ENCODE measurements around the gene DNASE1L3.
A peak's percentile ranks its signal among the peaks of the same experiment; 100 is the strongest.

DNASE1L3 gene

GRCh38 chr3:58169371-58169770, 41.4 kb downstream of the DNASE1L3 start:
- H3K27ac ChIP-seq (ENCODE audit: low read depth, low read length, severe bottlenecking) = no peak overlapping the region
- no peak overlapping the region for H3K4me3 ChIP-seq (ENCODE audit: extremely low read depth, insufficient read depth, low read length, poor library complexity, severe bottlenecking)

GRCh38 chr3:58168498-58168897, 42.3 kb downstream of the DNASE1L3 start:
- H3K9me3 ChIP-seq (ENCODE audit: control insufficient read depth, low read length) = no peaks in the 10 kb centered on the region
- H3K27ac ChIP-seq (ENCODE audit: low read depth, low read length, severe bottlenecking) = no peak overlapping the region
- H3K36me3 ChIP-seq (ENCODE audit: control insufficient read depth, insufficient read depth, low read length) = peaks cover 87% of the 10 kb centered on the region
- peaks cover 32% of the 10 kb centered on the region for H3K4me1 ChIP-seq (ENCODE audit: control insufficient read depth, insufficient read depth, low read length, poor library complexity, severe bottlenecking)
- no peak overlapping the region for H3K4me3 ChIP-seq (ENCODE audit: extremely low read depth, insufficient read depth, low read length, poor library complexity, severe bottlenecking)
- 95 to 100% methylated on average over 6 to 7 of the region's 7 CpGs for WGBS, 2 experiments (ENCODE audit: insufficient coverage in 2 of 2)

More at GRCh38 chr3:58169371-58169770, 41.4 kb downstream of the DNASE1L3 start:
- Histone ChIP-seq H3K36me3 (ENCODE audit: control insufficient read depth, insufficient read depth, low read length) (peaks cover 78% of the 10 kb centered on the region), H3K4me1 (ENCODE audit: control insufficient read depth, insufficient read depth, low read length, poor library complexity, severe bottlenecking) (peaks cover 38% of the 10 kb centered on the region), H3K9me3 (ENCODE audit: control insufficient read depth, low read length) (no peaks in the 10 kb centered on the region)
- WGBS, 2 experiments (ENCODE audit: insufficient coverage in 2 of 2) = 93 to 98% methylated on average over 6 of the region's 9 CpGs

GRCh38 chr3:58167431-58168351, 43.1 kb downstream of the DNASE1L3 start:
- Histone ChIP-seq H3K9me3 (ENCODE audit: control insufficient read depth, low read length) (no peaks in the 10 kb centered on the region), H3K36me3 (ENCODE audit: control insufficient read depth, insufficient read depth, low read length) (peaks cover 95% of the 10 kb centered on the region), H3K27ac (ENCODE audit: low read depth, low read length, severe bottlenecking) (no peak overlapping the region), H3K4me1 (ENCODE audit: control insufficient read depth, insufficient read depth, low read length, poor library complexity, severe bottlenecking) (peaks cover 32% of the 10 kb centered on the region), H3K4me3 (ENCODE audit: extremely low read depth, insufficient read depth, low read length, poor library complexity, severe bottlenecking) (no peak overlapping the region)
- WGBS, 2 experiments (ENCODE audit: insufficient coverage in 2 of 2) = 90 to 94% methylated on average over 14 to 15 of the region's 16 CpGs

- Histone ChIP-seq H3K27ac (ENCODE audit: low read depth, low read length, severe bottlenecking) (peak overlapping the region; percentile 86), H3K4me3 (ENCODE audit: extremely low read depth, insufficient read depth, low read length, poor library complexity, severe bottlenecking) (no peak overlapping the region), H3K36me3 (ENCODE audit: control insufficient read depth, insufficient read depth, low read length) (peaks cover 95% of the 10 kb centered on the region), H3K4me1 (ENCODE audit: control insufficient read depth, insufficient read depth, low read length, poor library complexity, severe bottlenecking) (peaks cover 41% of the 10 kb centered on the region), H3K9me3 (ENCODE audit: control insufficient read depth, low read length) (no peaks in the 10 kb centered on the region)
- 73 to 77% methylated on average over 11 to 15 of the region's 16 CpGs for WGBS, 2 experiments (ENCODE audit: insufficient coverage in 2 of 2)
Measured at GRCh38 chr3:58164906-58165821, 45.6 kb downstream of the DNASE1L3 start.

GRCh38 chr3:58164199-58164879, 46.4 kb downstream of the DNASE1L3 start:
- 92 to 97% methylated on average over 8 to 9 of the region's 12 CpGs for WGBS, 2 experiments (ENCODE audit: insufficient coverage in 2 of 2)
- H3K4me1 ChIP-seq (ENCODE audit: control insufficient read depth, insufficient read depth, low read length, poor library complexity, severe bottlenecking) = peaks cover 41% of the 10 kb centered on the region
- peaks cover 95% of the 10 kb centered on the region for H3K36me3 ChIP-seq (ENCODE audit: control insufficient read depth, insufficient read depth, low read length)
- H3K27ac ChIP-seq (ENCODE audit: low read depth, low read length, severe bottlenecking) = peak overlapping the region; percentile 86
- no peaks in the 10 kb centered on the region for H3K9me3 ChIP-seq (ENCODE audit: control insufficient read depth, low read length)
- H3K4me3 ChIP-seq (ENCODE audit: extremely low read depth, insufficient read depth, low read length, poor library complexity, severe bottlenecking) = no peak overlapping the region

GRCh38 chr3:58163234-58163633, 47.5 kb downstream of the DNASE1L3 start:
- Histone ChIP-seq H3K9me3 (ENCODE audit: control insufficient read depth, low read length) (no peaks in the 10 kb centered on the region), H3K36me3 (ENCODE audit: control insufficient read depth, insufficient read depth, low read length) (peaks cover 95% of the 10 kb centered on the region), H3K4me3 (ENCODE audit: extremely low read depth, insufficient read depth, low read length, poor library complexity, severe bottlenecking) (no peak overlapping the region), H3K4me1 (ENCODE audit: control insufficient read depth, insufficient read depth, low read length, poor library complexity, severe bottlenecking) (peaks cover 41% of the 10 kb centered on the region), H3K27ac (ENCODE audit: low read depth, low read length, severe bottlenecking) (no peak overlapping the region)
- 94 to 97% methylated on average over 14 of the region's 14 CpGs for WGBS, 2 experiments (ENCODE audit: insufficient coverage in 2 of 2)

GRCh38 chr3:58161435-58162398, 49.1 kb downstream of the DNASE1L3 start:
- H3K9me3 ChIP-seq (ENCODE audit: control insufficient read depth, low read length) = no peaks in the 10 kb centered on the region
- no peak overlapping the region for H3K27ac ChIP-seq (ENCODE audit: low read depth, low read length, severe bottlenecking)
- WGBS, 2 experiments (ENCODE audit: insufficient coverage in 2 of 2) = 98 to 100% methylated on average over 6 to 8 of the region's 11 CpGs
- H3K36me3 ChIP-seq (ENCODE audit: control insufficient read depth, insufficient read depth, low read length) = peaks cover 97% of the 10 kb centered on the region
- H3K4me3 ChIP-seq (ENCODE audit: extremely low read depth, insufficient read depth, low read length, poor library complexity, severe bottlenecking) = no peak overlapping the region
- H3K4me1 ChIP-seq (ENCODE audit: control insufficient read depth, insufficient read depth, low read length, poor library complexity, severe bottlenecking) = peaks cover 36% of the 10 kb centered on the region

GRCh38 chr3:58160399-58160798, 50.4 kb downstream of the DNASE1L3 start:
- no peak overlapping the region for H3K4me3 ChIP-seq (ENCODE audit: extremely low read depth, insufficient read depth, low read length, poor library complexity, severe bottlenecking)
- H3K27ac ChIP-seq (ENCODE audit: low read depth, low read length, severe bottlenecking) = no peak overlapping the region
- WGBS, 2 experiments (ENCODE audit: insufficient coverage in 2 of 2) = 100% methylated on average over 1 of the region's 1 CpG
- H3K9me3 ChIP-seq (ENCODE audit: control insufficient read depth, low read length) = no peaks in the 10 kb centered on the region
- peaks cover 98% of the 10 kb centered on the region for H3K36me3 ChIP-seq (ENCODE audit: control insufficient read depth, insufficient read depth, low read length)
- H3K4me1 ChIP-seq (ENCODE audit: control insufficient read depth, insufficient read depth, low read length, poor library complexity, severe bottlenecking) = peaks cover 29% of the 10 kb centered on the region

- Histone ChIP-seq H3K36me3 (ENCODE audit: control insufficient read depth, insufficient read depth, low read length) (peaks cover 98% of the 10 kb centered on the region), H3K4me1 (ENCODE audit: control insufficient read depth, insufficient read depth, low read length, poor library complexity, severe bottlenecking) (peaks cover 16% of the 10 kb centered on the region), H3K27ac (ENCODE audit: low read depth, low read length, severe bottlenecking) (no peak overlapping the region), H3K4me3 (ENCODE audit: extremely low read depth, insufficient read depth, low read length, poor library complexity, severe bottlenecking) (no peak overlapping the region), H3K9me3 (ENCODE audit: control insufficient read depth, low read length) (no peaks in the 10 kb centered on the region)
- WGBS, 2 experiments (ENCODE audit: insufficient coverage in 2 of 2) = 93 to 99% methylated on average over 3 to 7 of the region's 7 CpGs
Measured at GRCh38 chr3:58158442-58159153, 52.2 kb downstream of the DNASE1L3 start.

Data from mesodermal cell (in vitro differentiated cells).